H9 (cell line): ENCODE measurements around the gene MEGF9. TPM values are rescaled to one million over a fixed set of nuclear protein-coding genes. Genes with fewer than 3 reads are reported as not detected.

ENCODE experiments used
- DNase-seq: peaks from one replicate; pipeline ENCODE4 v3.0.0-alpha.2; 2017
- H2AFZ ChIP-seq: one replicate; pipeline ENCODE4 v1.6.1; 2013; ENCODE audit warnings: mild to moderate bottlenecking, low read length, control low read depth, moderate library complexity
- H2AK5ac ChIP-seq: 2 replicates; pipeline ENCODE4 v1.6.1; 2013; ENCODE audit warnings: low read length, control low read depth, mixed read lengths; ENCODE audit not compliant: insufficient read length
- H2BK120ac ChIP-seq: one replicate; pipeline ENCODE4 v1.6.1; 2013; ENCODE audit warnings: low read depth, mild to moderate bottlenecking, low read length, control low read depth, inconsistent platforms; ENCODE audit not compliant: poor library complexity, severe bottlenecking
- H2BK12ac ChIP-seq: 2 replicates; pipeline ENCODE4 v1.6.1; 2013; ENCODE audit warnings: low read length, control low read depth, mixed read lengths, low read depth; ENCODE audit not compliant: insufficient read length
- H2BK15ac ChIP-seq: 2 replicates; pipeline ENCODE4 v1.6.1; 2013; ENCODE audit warnings: low read depth, low read length, control low read depth
- H2BK20ac ChIP-seq: one replicate; pipeline ENCODE4 v1.6.1; 2013; ENCODE audit warnings: low read depth, mild to moderate bottlenecking, low read length, control low read depth, inconsistent platforms; ENCODE audit not compliant: poor library complexity, severe bottlenecking
- H2BK5ac ChIP-seq: 2 replicates; pipeline ENCODE4 v1.6.1; 2013; ENCODE audit warnings: low read length, control low read depth, mixed read lengths; ENCODE audit not compliant: insufficient read length
- H3K14ac ChIP-seq: 2 replicates; pipeline ENCODE4 v1.6.1; 2013; ENCODE audit warnings: low read length, control low read depth; ENCODE audit not compliant: insufficient read depth
- H3K18ac ChIP-seq: 2 replicates; pipeline ENCODE4 v1.6.1; 2013; ENCODE audit warnings: low read depth, mild to moderate bottlenecking, mixed read lengths, low read length, control low read depth; ENCODE audit not compliant: insufficient read length
- H3K23ac ChIP-seq: 2 replicates; pipeline ENCODE4 v1.6.1; 2013; ENCODE audit warnings: low read length, control low read depth, mixed read lengths, low read depth; ENCODE audit not compliant: insufficient read length
- H3K23me2 ChIP-seq: 2 replicates; pipeline ENCODE4 v1.6.1; 2013; ENCODE audit warnings: low read depth, mild to moderate bottlenecking, mixed read lengths, low read length, control low read depth; ENCODE audit not compliant: insufficient read length, poor library complexity, severe bottlenecking
- H3K27ac ChIP-seq: 2 replicates; pipeline ENCODE4 v1.5.1; 2013; ENCODE audit warnings: low read length, control low read depth, mixed read lengths, low read depth; ENCODE audit not compliant: insufficient read length
- H3K27me3 ChIP-seq: 2 replicates; pipeline ENCODE4 v1.6.1; 2013; ENCODE audit warnings: low read length, control low read depth, inconsistent platforms; ENCODE audit not compliant: insufficient read depth
- H3K4ac ChIP-seq: 2 replicates; pipeline ENCODE4 v1.6.1; 2013; ENCODE audit warnings: low read depth, mild to moderate bottlenecking, control low read depth, inconsistent platforms, low read length, moderate library complexity
- H3K4me1 ChIP-seq: 2 replicates; pipeline ENCODE4 v1.6.1; 2013; ENCODE audit warnings: low read length, control low read depth, inconsistent platforms; ENCODE audit not compliant: insufficient read depth
- H3K4me2 ChIP-seq: 2 replicates; pipeline ENCODE4 v1.6.1; 2013; ENCODE audit warnings: low read length, control low read depth, mixed read lengths; ENCODE audit not compliant: insufficient read length, insufficient read depth
- H3K56ac ChIP-seq: 2 replicates; pipeline ENCODE4 v1.6.1; 2013; ENCODE audit warnings: low read depth, mild to moderate bottlenecking, mixed read lengths, low read length, control low read depth; ENCODE audit not compliant: insufficient read length
- H3K79me1 ChIP-seq: 2 replicates; pipeline ENCODE4 v1.6.1; 2013; ENCODE audit warnings: low read depth, mild to moderate bottlenecking, moderate library complexity, low read length, control low read depth, inconsistent platforms; ENCODE audit not compliant: insufficient read depth, poor library complexity, severe bottlenecking
- H3K79me2 ChIP-seq: 2 replicates; pipeline ENCODE4 v1.6.1; 2013; ENCODE audit warnings: low read length, control low read depth, inconsistent platforms; ENCODE audit not compliant: insufficient read depth
- H3K9ac ChIP-seq: 2 replicates; pipeline ENCODE4 v1.6.1; 2013; ENCODE audit warnings: low read length, control low read depth, mixed read lengths; ENCODE audit not compliant: insufficient read length; ENCODE audit errors: extremely low read depth
- H3K9me3 ChIP-seq: one replicate; pipeline ENCODE4 v1.6.1; 2013; ENCODE audit warnings: low read depth, low read length, inconsistent platforms; ENCODE audit not compliant: control insufficient read depth
- H3T11ph ChIP-seq: one replicate; pipeline ENCODE4 v1.6.1; 2013; ENCODE audit warnings: mild to moderate bottlenecking, low read length, control low read depth, inconsistent platforms
- H4K20me1 ChIP-seq: one replicate; pipeline ENCODE4 v1.6.1; 2013; ENCODE audit not compliant: control insufficient read depth, insufficient read length, insufficient read depth
- H4K5ac ChIP-seq: 2 replicates; pipeline ENCODE4 v1.6.1; 2013; ENCODE audit warnings: low read depth, mild to moderate bottlenecking, mixed read lengths, low read length, control low read depth; ENCODE audit not compliant: insufficient read length
- H4K8ac ChIP-seq: replicated peaks from 2 replicates; pipeline ENCODE4 v1.6.1; 2013; ENCODE audit warnings: low read length, control low read depth, mixed read lengths, low read depth; ENCODE audit not compliant: insufficient read length
- H4K91ac ChIP-seq: 2 replicates; pipeline ENCODE4 v1.6.1; 2013; ENCODE audit warnings: low read depth, mild to moderate bottlenecking, moderate library complexity, mixed read lengths, low read length, control low read depth; ENCODE audit not compliant: insufficient read length
- H3K27ac Mint-ChIP-seq, 3 experiments: 2 replicates in 2 of 3; 3 replicates in 1 of 3; pipeline ENCODE4 v1.8.0; 2020 to 2021; ENCODE audit warnings: mixed read lengths in 3 of 3, mild to moderate bottlenecking in 1 of 3, moderate library complexity in 1 of 3
- H3K27me3 Mint-ChIP-seq: 2 replicates; pipeline ENCODE4 v1.8.0; 2021; ENCODE audit warnings: low read depth, mild to moderate bottlenecking, moderate library complexity, mixed read lengths
- H3K36me3 Mint-ChIP-seq, 3 experiments: 2 replicates in 2 of 3; 3 replicates in 1 of 3; pipeline ENCODE4 v1.8.0; 2020 to 2021; ENCODE audit warnings: low read depth in 3 of 3, mixed read lengths in 3 of 3; ENCODE audit not compliant: insufficient read depth in 1 of 3
- H3K4me1 Mint-ChIP-seq, 2 experiments: 2 replicates each; pipeline ENCODE4 v1.8.0; 2020; ENCODE audit warnings: mixed read lengths in 2 of 2
- H3K4me3 Mint-ChIP-seq, 2 experiments: 2 replicates in 1 of 2; 3 replicates in 1 of 2; pipeline ENCODE4 v1.8.0; 2020 to 2021; ENCODE audit warnings: mild to moderate bottlenecking in 2 of 2, mixed read lengths in 2 of 2, moderate library complexity in 1 of 2
- H3K9me3 Mint-ChIP-seq, 2 experiments: 2 replicates in 1 of 2; 3 replicates in 1 of 2; pipeline ENCODE4 v1.8.0; 2020; ENCODE audit warnings: mild to moderate bottlenecking in 2 of 2, mixed read lengths in 2 of 2, moderate library complexity in 1 of 2
- CTCF ChIP-seq: fragments of 200-600 bp; sonication (generic); conservative IDR thresholded peaks from 3 replicates; pipeline ENCODE4 v1.8.0; 2021; ENCODE audit warnings: antibody characterized with exemption, mild to moderate bottlenecking
- WGBS: extraction: QIAGEN DNeasy Blood & Tissue Kit; methylation state at CpG from one replicate; pipeline ENCODE4 v1.1.7; 2013; ENCODE audit warnings: missing lambda C conversion rate, low lambda C conversion rate, mixed read lengths; ENCODE audit not compliant: insufficient read length; ENCODE audit errors: extremely low coverage; 5-methylcytosine and 5-hydroxymethylcytosine counted together
- total RNA-seq: library from RNA; stranded (reverse); gene quantifications from 2 replicates; pipeline ENCODE4 v1.2.1, GENCODE V29; 2021

The MEGF9 gene
- total RNA-seq, 1 experiment from 2014 or later = 0.94 TPM

GRCh38 chr9:120755810-120756434, 41.7 kb upstream of the MEGF9 start:
- Histone ChIP-seq H4K5ac (no peak overlapping the region), H2BK15ac (no peak overlapping the region), H3K79me1 (no peaks in the 10 kb centered on the region), H4K20me1 (no peaks in the 10 kb centered on the region), H3K27me3 (no peaks in the 10 kb centered on the region), H3K23me2 (no peaks in the 10 kb centered on the region), H2BK5ac (no peak overlapping the region), H3T11ph (no peak overlapping the region), H4K8ac (no peak overlapping the region), H3K23ac (no peak overlapping the region), H3K14ac (no peak overlapping the region), H2BK120ac (no peak overlapping the region), H3K9ac (no peak overlapping the region), H3K56ac (no peak overlapping the region), H3K4ac (no peak overlapping the region), H4K91ac (no peak overlapping the region), H2AK5ac (no peak overlapping the region), H3K18ac (no peak overlapping the region), H2AFZ (no peak overlapping the region), H3K27ac (no peak overlapping the region), H2BK12ac (no peak overlapping the region), H2BK20ac (no peak overlapping the region), H3K4me1 (no peaks in the 10 kb centered on the region; the same call in 1 of the 2 replicates), H3K4me2 (no peak overlapping the region), H3K79me2 (no peaks in the 10 kb centered on the region), H3K9me3 (no peaks in the 10 kb centered on the region)
- no CpG with 5 or more reads among the region's 6 CpGs for WGBS
- H3K4me3 Mint-ChIP-seq = no peak overlapping the region
- no peaks in the 10 kb centered on the region for H3K4me1 Mint-ChIP-seq
- H3K27ac Mint-ChIP-seq = no peak overlapping the region
- no peaks in the 10 kb centered on the region for H3K9me3 Mint-ChIP-seq
- TF ChIP-seq CTCF = peak; percentile 91
- peak; percentile 50 for DNase-seq
- peaks cover 2 to 3% (median 3%) of the 10 kb centered on the region in 3 experiments; a peak in 5 of 7 replicates for H3K36me3 Mint-ChIP-seq
- H3K27me3 Mint-ChIP-seq = no peaks in the 10 kb centered on the region
